Transverse colon (tissue), 4 donors: ENCODE results near the gene VAV2. TPM values are rescaled to one million over a fixed set of nuclear protein-coding genes. Genes with fewer than 3 reads are reported as not detected.

Experiments used
- DNase-seq: peaks from one replicate; pipeline ENCODE4 v3.0.0-alpha.2; 2019
- H3K27ac ChIP-seq, 4 donors: fragments of 200-600 bp; sonication (generic); 2 replicates each; pipeline ENCODE4 v1.5.1; 2016 to 2018; ENCODE audit warnings: inconsistent platforms in 4 of 4
- H3K27me3 ChIP-seq: fragments of 200-600 bp; sonication (generic); 2 replicates; pipeline ENCODE4 v1.5.1; 2017; ENCODE audit warnings: inconsistent platforms
- H3K36me3 ChIP-seq, 4 donors: fragments of 200-600 bp; sonication (generic); 2 replicates each; pipeline ENCODE4 v1.5.1; 2017 to 2019; ENCODE audit warnings: inconsistent platforms in 4 of 4
- H3K4me1 ChIP-seq, 4 donors: fragments of 200-600 bp; sonication (generic); 2 replicates each; pipeline ENCODE4 v1.5.1; 2017 to 2020; ENCODE audit warnings: inconsistent platforms in 4 of 4
- H3K4me3 ChIP-seq, 4 donors: fragments of 200-600 bp; sonication (generic); 1 replicate in 1 of 4; 2 replicates in 3 of 4; pipeline versions ENCODE4 v1.5.1 to v1.6.1; 2017 to 2019; ENCODE audit warnings: inconsistent platforms in 4 of 4
- H3K9me3 ChIP-seq, 2 donors: fragments of 200-600 bp; sonication (generic); 2 replicates each; pipeline ENCODE4 v1.5.1; 2017 to 2019; ENCODE audit warnings: inconsistent platforms in 2 of 2
- CTCF ChIP-seq, 5 experiments: fragments of 200-600 bp in 3 of 5; fragments of 450-650 bp in 2 of 5; sonication (generic) in 3 of 5; IDR thresholded peaks; 1 replicate in 2 of 5; 2 replicates in 3 of 5; pipeline ENCODE4 v1.5.1; 2016 to 2017; ENCODE audit warnings: antibody characterized with exemption in 5 of 5, inconsistent platforms in 3 of 5, mild to moderate bottlenecking in 2 of 5, moderate library complexity in 1 of 5
- EP300 ChIP-seq: sonication (generic); formaldehyde crosslinking; IDR thresholded peaks from one replicate; pipeline ENCODE4 v1.6.1; 2017; ENCODE audit warnings: antibody characterized with exemption, low read depth
- POLR2A ChIP-seq: fragments of 450-650 bp; IDR thresholded peaks from one replicate; pipeline ENCODE4 v1.6.1; 2016; ENCODE audit warnings: antibody characterized with exemption, mild to moderate bottlenecking, moderate library complexity
- POLR2AphosphoS5 ChIP-seq, 3 donors: sonication (generic); formaldehyde crosslinking; IDR thresholded peaks; one replicate each; pipeline ENCODE4 v1.6.1; 2016; ENCODE audit warnings: antibody characterized with exemption in 3 of 3
- WGBS, 2 donors: methylation state at CpG; one replicate each; pipeline ENCODE4 v1.1.5; 2018; ENCODE audit warnings: low coverage in 1 of 2; 5-methylcytosine and 5-hydroxymethylcytosine counted together
- in situ Hi-C, 4 donors: fragments of 200-750 bp; cut with MboI; loops; one replicate each; pipeline versions ENCODE4 v1.15.0 to v1.15.1; 2017; ENCODE audit warnings: low sequenced_read_pairs in 3 of 4, low pct_ligation_motif_present in 1 of 4, low pct_unique_long_range_greater_than_20kb in 1 of 4
- intact Hi-C: fragments of 100-400 bp; cut with DNase I; formaldehyde crosslinking; loops from one replicate; pipeline ENCODE4 v1.15.1; 2023; ENCODE audit warnings: low total_unique reads
- total RNA-seq, 4 donors: library from RNA; depleted of rRNA; stranded (reverse); fragments of >200 nt; gene quantifications; one replicate each; pipeline ENCODE4 v1.1.0, GENCODE V29; 2016

VAV2 gene
- total RNA-seq, 4 donors from 2014 or later: 8.2 to 52.4 (median 24.5) TPM

GRCh38 chr9:133995012-133995896 is 3.1 kb upstream of the VAV2 start:
- WGBS, 2 donors: 57 to 60% methylated on average over 5 to 17 of the region's 17 CpGs
- no peaks in the 10 kb centered on the region for H3K27me3 ChIP-seq
- DNase-seq: no peak
- no peak overlapping the region for H3K4me3 ChIP-seq
- no peak overlapping the region for H3K27ac ChIP-seq
- H3K4me1 ChIP-seq: peaks cover 8 to 27% (median 22%) of the 10 kb centered on the region in 4 donors
- no peaks in the 10 kb centered on the region for H3K36me3 ChIP-seq
- in situ Hi-C loops (loop anchor here in 3 of 4 donors (5.0 kb wide), 2 partner anchors 203 to 208 kb away; no protein-coding TSS in a partner anchor), intact Hi-C loops (no loop called here)
- TF ChIP-seq POLR2AphosphoS5 (IDR thresholded peaks at IDR 0.05) (no peak), EP300 (no peak), POLR2A (no peak), CTCF (IDR thresholded peaks at IDR 0.05) (no peak)
- no peaks in the 10 kb centered on the region for H3K9me3 ChIP-seq

GRCh38 chr9:133994353-133995011 is 2.4 kb upstream of the VAV2 start:
- H3K9me3 ChIP-seq: no peaks in the 10 kb centered on the region
- in situ Hi-C loops (loop anchor here in 3 of 4 donors (5.0 kb wide), 2 partner anchors 202 to 207 kb away; no protein-coding TSS in a partner anchor), intact Hi-C loops (no loop called here)
- no peak overlapping the region for H3K27ac ChIP-seq
- H3K4me1 ChIP-seq: peaks cover 8 to 34% (median 27%) of the 10 kb centered on the region in 4 donors
- 7% methylated on average over 11 of the region's 11 CpGs; no CpG with 5 or more reads in 1 of the 2 donors for WGBS, 2 donors
- no peaks in the 10 kb centered on the region for H3K36me3 ChIP-seq
- H3K4me3 ChIP-seq: no peak overlapping the region
- H3K27me3 ChIP-seq: no peaks in the 10 kb centered on the region
- DNase-seq: peak; percentile 86
- no peak for TF ChIP-seq EP300
- no peak for TF ChIP-seq POLR2AphosphoS5 (IDR thresholded peaks at IDR 0.05)
- TF ChIP-seq POLR2A: no peak
- peak; percentile 99 for TF ChIP-seq CTCF (IDR thresholded peaks at IDR 0.05)

GRCh38 chr9:133993635-133994253 is 1.6 kb upstream of the VAV2 start:
- in situ Hi-C loops (no loop called here), intact Hi-C loops (loop anchor here (2.0 kb wide), 1 partner anchor 199 kb away; no protein-coding TSS in a partner anchor)
- DNase-seq: no peak
- peak overlapping the region in 3 of 4 donors; percentile 61 to 73 (median 71) for H3K4me3 ChIP-seq
- H3K9me3 ChIP-seq: no peaks in the 10 kb centered on the region
- no peaks in the 10 kb centered on the region for H3K27me3 ChIP-seq
- TF ChIP-seq POLR2A (no peak), CTCF (IDR thresholded peaks at IDR 0.05) (no peak), EP300 (no peak), POLR2AphosphoS5 (IDR thresholded peaks at IDR 0.05) (no peak)
- H3K4me1 ChIP-seq: peaks cover 8 to 34% (median 27%) of the 10 kb centered on the region in 4 donors
- H3K36me3 ChIP-seq: no peaks in the 10 kb centered on the region
- WGBS, 2 donors: 47% methylated on average over 15 of the region's 16 CpGs; no CpG with 5 or more reads in 1 of the 2 donors
- H3K27ac ChIP-seq: peak overlapping the region; percentile 88 to 94 (median 90)
